DMS 273 (cell line): ENCODE data around the gene NDST4.
A peak's percentile ranks its signal among the peaks of the same experiment; 100 is the strongest.
"Not testable (repeated sequence)": the region's sequence is repeated elsewhere in the genome, so short reads cannot be mapped to it uniquely, and the experiment has no call there.

ENCODE experiments used
- DNase-seq: peaks from one replicate; lab custom pipeline; 2025; ENCODE audit not compliant: unreplicated experiment; lab: John Stamatoyannopoulos, UW

Gene NDST4

GRCh38 chr4:115058533-115058932 lies 54.9 kb downstream of the NDST4 start:
- DNase-seq: no peak

GRCh38 chr4:115054836-115055235 lies 58.6 kb downstream of the NDST4 start:
- no peak for DNase-seq

- DNase-seq: no peak
These were observed 60.1 kb downstream of the NDST4 start for GRCh38 chr4:115053313-115053712.

GRCh38 chr4:115042496-115042895 lies 70.9 kb downstream of the NDST4 start:
- DNase-seq: peak; percentile 24

GRCh38 chr4:115030281-115030680 lies 83.1 kb downstream of the NDST4 start:
- no peak for DNase-seq

GRCh38 chr4:115028682-115029410 lies 84.6 kb downstream of the NDST4 start:
- DNase-seq: no peak

GRCh38 chr4:114999880-115000279 lies 113.5 kb downstream of the NDST4 start:
- no peak for DNase-seq

- DNase-seq: no peak
These were observed 115.1 kb downstream of the NDST4 start for GRCh38 chr4:114998316-114998715.

- no peak for DNase-seq
These were observed 115.7 kb downstream of the NDST4 start for GRCh38 chr4:114997576-114998247.

GRCh38 chr4:114986133-114986532 lies 127.3 kb downstream of the NDST4 start:
- no peak for DNase-seq

GRCh38 chr4:114980932-114981708 lies 132.3 kb downstream of the NDST4 start:
- no peak for DNase-seq

- DNase-seq: not testable (repeated sequence)
These were observed 133.0 kb downstream of the NDST4 start for GRCh38 chr4:114980399-114980798.

- DNase-seq: no peak
These were observed 136.5 kb downstream of the NDST4 start for GRCh38 chr4:114976901-114977300.

- DNase-seq: peak; percentile 73
These were observed 149.4 kb downstream of the NDST4 start for GRCh38 chr4:114964026-114964425.

- no peak for DNase-seq
These were observed 167.8 kb downstream of the NDST4 start for GRCh38 chr4:114945616-114946015.

- no peak for DNase-seq
These were observed 171.9 kb downstream of the NDST4 start for GRCh38 chr4:114941503-114941902.

- no peak for DNase-seq
These were observed 185.5 kb downstream of the NDST4 start for GRCh38 chr4:114927881-114928280.

GRCh38 chr4:114926583-114926982 lies 186.8 kb downstream of the NDST4 start:
- no peak for DNase-seq

GRCh38 chr4:114924311-114924710 lies 189.1 kb downstream of the NDST4 start:
- DNase-seq: no peak

- no peak for DNase-seq
These were observed 190.9 kb downstream of the NDST4 start for GRCh38 chr4:114922592-114922933.

GRCh38 chr4:114921790-114922591 lies 191.4 kb downstream of the NDST4 start:
- DNase-seq: no peak
